ENCODE measurements around the gene LRRK1.

DNA sequence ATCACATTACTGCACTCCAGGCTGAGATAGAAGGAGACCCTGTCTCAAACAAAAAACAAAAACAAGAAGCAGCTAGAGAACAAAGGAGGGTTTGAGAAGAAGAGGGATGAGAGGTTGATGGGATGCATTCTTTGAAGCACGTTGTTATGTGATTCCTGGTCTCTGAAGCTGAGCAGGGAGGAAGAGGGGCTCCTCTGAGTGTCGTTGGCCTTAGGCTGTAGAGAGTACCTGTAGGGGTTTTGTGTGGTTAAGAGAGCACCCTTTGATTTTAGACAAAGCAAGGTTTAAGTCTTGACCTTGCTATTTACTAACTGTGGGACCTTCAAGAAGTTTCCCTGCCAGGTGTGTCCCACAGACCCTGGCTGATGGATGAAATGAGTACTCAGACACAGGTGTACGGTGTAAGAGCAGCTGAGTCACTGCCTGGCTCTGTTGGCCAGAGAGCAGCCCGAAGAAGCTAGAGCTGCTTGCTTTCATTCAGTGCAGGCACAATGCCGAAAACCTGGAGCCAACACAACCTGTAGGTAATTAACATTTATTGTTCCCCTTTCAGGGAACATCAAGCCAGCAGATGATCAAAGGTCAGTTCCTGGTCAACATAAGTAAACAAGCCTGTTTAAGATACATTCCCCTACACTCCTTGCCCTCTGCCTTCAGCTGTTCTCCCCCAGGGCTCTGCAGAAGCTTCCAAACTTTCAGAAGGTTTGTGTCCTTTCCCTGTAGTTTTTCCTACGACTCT lies 67.2 kb downstream of the LRRK1 start:
- TF ChIP-seq, protein P1, sequence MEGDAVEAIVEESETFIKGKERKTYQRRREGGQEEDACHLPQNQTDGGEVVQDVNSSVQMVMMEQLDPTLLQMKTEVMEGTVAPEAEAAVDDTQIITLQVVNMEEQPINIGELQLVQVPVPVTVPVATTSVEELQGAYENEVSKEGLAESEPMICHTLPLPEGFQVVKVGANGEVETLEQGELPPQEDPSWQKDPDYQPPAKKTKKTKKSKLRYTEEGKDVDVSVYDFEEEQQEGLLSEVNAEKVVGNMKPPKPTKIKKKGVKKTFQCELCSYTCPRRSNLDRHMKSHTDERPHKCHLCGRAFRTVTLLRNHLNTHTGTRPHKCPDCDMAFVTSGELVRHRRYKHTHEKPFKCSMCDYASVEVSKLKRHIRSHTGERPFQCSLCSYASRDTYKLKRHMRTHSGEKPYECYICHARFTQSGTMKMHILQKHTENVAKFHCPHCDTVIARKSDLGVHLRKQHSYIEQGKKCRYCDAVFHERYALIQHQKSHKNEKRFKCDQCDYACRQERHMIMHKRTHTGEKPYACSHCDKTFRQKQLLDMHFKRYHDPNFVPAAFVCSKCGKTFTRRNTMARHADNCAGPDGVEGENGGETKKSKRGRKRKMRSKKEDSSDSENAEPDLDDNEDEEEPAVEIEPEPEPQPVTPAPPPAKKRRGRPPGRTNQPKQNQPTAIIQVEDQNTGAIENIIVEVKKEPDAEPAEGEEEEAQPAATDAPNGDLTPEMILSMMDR (IDR thresholded peaks at IDR 0.05; ENCODE audit: low read length) = no peak
- TF ChIP-seq EZH2 (IDR thresholded peaks at IDR 0.05; ENCODE audit: borderline replicate concordance, low read length) = no peak
